Measurements from ENCODE around the gene SEMA4B.

The SEMA4B gene

DNA sequence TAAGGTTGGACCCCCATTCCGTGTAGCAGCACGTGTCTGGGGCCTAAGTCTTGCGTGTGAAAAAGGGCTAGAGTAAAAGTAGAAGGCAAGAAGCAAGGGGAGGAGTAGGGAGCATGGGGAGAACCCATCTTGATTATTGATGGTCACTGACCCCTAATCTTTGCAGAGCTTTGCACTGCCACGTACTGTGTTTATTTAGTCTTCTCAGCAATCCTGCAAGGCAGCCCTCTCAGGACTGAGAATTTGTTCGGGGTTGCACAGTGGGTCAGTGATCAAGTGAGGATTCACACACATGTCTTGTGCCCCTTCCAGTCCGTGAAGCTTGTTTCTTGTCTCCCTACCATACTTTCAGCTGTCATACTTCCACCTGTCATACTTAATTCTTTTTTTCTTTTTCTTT lies 7.2 kb downstream of the SEMA4B start:
- no peak for DNase-seq

DNA sequence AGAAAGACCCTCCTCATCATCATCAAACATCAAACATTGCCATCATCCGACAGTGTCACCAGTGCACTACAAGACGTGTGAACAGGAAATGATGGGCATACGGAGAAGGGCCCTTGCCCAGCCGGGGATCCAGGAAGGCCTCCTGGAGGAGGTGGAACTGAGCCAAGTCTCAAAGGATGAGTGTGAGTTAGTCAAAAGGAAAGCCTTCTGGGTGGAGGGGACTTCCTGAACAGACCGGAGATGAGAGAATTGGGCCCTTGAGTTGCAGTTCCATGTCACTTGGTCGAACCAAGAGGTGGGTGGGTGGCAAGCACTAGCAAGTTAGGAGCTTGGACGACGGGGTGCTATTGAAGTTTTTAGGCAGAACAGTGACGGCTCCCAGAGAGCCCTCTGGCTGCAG lies 8.5 kb downstream of the SEMA4B start:
- no peak for DNase-seq

DNA sequence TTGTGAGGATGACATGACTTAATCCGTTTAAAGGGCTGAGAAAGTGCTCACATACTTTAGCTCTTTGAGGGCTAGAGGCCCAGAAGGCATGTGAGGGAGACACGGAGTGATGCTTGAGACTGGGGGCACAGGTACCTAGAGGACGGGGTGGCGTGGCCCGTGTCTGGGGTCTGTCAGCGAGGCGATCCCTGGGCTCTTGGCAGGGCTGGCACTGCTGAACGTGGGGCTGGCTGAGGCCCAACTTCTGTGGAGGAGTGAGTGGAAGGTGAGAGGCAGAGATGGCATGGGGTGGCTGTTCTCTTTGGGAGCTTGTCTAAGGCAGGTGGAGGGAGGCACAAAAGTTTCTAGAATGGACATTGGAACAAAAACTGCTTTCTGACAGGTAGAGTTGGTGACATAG lies 9.5 kb downstream of the SEMA4B start:
- no peak for DNase-seq

DNA sequence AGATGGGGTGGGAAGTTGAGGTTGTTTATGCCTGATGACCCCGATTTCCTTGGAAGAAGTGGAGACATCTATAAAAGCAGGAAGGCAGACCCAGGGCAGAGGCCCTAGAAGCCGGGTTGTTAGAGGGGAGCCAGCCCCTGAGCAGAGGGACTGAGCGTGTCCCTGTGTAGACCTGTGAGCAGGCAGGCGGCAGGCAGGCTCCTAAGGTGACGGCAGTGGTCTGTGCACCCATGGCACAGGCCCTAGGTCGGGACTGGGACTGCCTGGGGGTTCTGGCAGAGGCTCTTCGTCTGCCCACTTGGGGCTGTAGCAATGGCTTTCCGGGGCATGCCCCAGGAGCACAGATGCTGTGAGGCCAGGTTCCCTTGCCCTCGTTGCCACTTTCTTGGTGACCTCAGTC lies 9.9 kb downstream of the SEMA4B start:
- DNase-seq: no peak

DNA sequence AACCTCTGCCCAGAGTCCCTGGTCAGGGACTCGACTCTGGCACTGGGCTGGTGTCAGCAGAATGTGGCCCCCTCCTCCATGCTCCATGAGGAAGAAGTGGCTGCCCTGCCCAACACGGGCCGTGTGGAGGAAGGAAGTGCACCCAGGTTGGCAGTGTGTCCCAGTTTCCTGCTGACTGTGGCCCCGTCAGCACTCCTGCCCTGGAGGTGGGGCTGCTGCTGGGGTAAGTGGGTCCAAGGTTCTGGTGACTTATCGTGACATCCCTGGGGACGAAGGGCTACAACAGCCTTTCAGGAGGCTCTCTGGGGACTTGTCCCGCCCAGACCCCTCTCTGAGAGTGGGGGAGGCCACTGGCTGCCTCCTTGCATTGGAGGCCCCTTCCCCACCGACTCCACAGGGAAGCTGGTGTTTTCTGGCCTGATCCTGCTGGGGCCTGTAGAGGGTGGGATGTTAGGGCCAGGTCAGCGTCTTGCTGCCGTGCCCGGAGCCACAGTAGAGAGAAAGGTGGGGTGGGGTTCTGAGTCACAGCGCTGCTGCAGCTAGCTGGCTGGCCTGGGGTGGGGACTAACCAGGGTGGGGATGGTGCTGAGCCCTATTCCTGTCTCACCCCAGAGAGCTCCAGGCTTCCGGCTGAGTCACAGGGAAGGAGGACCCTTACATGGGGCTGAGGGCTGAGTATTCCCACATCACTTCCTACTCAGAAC lies 10.5 kb downstream of the SEMA4B start:
- DNase-seq: no peak

DNA sequence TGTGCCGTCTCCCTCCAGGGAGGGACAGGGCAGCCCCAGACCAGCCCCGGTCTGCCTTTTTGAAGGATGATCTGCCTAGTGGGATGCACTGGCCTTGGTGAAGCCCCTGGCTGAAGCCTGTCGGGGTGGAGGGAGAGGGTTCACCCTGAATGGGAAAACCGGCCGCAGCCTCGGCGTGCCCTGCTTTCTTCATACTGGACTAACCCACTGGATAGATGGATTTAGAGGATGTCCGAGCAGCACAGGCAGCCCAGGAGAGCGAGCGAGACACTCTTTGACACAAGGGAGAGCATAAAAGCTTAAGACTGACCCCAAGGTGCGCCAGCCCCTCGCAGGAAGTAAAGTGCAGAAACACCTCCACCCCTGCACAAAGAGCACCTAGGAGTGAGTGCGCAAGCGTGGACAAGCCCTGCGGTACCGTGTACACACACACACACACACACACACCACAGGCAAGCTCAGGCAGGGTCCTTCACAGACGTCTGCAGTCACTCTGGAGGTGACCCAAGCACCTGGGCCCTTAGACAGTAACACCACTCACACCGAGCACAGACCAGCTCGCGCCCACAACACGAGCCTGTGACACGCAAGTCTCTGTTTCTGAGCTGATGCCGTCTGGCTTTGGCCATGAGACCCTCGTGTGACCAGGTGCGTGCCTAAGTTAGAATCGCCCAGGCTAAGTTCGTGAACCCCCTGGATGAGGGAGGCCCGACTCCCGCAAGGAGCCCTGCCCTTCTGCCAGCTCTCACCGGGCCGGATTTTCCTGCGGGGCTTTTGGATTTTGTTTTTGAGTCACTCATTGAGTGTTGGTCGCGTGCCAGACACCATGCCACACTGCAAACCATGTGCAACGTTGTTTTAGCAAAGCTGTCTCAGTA lies 11.3 kb downstream of the SEMA4B start:
- DNase-seq: no peak

DNA sequence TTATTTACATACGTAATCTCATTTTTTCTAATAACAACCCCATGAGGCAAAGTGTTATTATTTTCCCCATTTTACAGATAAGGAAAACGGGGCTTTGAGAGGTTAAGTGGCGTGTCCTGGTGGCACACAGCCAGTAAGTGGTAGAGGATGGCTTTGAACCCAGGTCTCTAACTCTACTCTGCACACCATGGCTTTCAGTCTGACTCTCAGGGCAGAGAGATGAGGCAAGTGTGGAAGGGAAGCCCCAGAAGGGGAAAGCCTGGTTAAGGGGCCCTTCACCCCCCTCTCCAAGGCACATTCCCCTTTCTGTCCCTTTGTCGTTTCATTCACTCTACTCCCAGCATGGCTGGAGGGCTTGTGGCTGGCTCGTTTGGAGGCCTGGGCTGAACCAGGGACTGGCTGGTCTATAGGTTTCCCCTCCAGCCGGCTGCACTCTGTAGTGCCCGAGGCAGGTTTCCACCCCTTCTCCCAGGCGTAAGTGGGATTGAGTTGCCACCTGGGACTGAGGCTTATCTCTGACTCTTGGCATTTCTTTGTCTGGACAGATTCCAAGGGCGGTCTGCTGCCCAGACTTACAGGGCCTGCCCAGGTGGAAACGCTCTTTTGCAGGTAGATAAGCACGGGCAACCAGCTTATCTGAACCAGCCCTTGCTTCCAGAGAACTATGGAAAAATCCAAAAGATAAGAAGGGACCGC lies 12.1 kb downstream of the SEMA4B start:
- no peak for DNase-seq

DNA sequence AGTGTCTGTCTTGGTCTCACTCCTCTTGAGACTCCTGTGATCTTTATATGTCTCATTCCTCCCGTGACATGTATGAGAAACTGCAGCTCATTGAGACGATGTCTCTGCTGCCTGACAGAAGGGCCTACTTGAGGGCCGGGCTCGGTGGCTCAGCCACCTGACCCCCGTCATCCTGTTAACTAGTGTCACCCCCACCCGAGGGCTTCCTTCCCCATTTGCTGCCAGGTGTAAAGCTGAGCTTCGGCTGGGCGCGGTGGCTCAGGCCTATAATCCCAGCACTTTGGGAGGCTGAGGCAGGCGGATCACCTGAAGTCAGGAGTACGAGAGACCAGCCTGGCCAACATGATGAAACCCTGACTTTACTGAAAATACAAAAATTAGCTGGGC lies 12.7 kb downstream of the SEMA4B start:
- no peak for DNase-seq

DNA sequence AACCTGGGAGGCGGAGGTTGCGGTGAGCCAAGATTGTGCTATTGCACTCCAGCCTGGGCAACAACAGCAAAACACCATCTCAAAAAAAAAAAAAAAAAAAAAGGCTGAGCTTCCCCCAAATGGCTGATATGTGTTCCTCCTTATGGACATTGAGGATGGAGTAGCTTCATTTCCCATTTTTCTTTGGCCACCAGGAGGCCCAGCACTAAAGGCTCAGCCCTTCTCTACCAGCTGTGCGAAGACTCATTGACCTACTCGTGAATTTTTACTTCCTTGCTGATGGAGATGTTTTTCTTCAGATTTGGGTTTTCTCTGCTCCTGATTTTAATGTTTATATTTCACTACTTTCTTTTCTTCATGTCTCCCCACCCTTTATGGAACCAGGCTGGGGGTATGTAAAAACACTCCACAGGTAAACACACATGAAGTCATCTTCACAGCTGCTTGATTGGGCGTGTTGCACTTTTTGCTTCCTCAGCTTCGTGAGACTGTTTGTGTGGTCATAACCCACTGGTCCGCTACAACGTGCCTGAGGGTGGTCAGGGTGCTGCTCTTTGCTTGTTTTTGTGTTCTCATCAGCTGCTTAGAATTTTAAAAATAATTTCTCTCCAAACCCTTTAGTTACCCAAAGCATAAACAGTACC lies 13.5 kb downstream of the SEMA4B start:
- DNase-seq: no peak

DNA sequence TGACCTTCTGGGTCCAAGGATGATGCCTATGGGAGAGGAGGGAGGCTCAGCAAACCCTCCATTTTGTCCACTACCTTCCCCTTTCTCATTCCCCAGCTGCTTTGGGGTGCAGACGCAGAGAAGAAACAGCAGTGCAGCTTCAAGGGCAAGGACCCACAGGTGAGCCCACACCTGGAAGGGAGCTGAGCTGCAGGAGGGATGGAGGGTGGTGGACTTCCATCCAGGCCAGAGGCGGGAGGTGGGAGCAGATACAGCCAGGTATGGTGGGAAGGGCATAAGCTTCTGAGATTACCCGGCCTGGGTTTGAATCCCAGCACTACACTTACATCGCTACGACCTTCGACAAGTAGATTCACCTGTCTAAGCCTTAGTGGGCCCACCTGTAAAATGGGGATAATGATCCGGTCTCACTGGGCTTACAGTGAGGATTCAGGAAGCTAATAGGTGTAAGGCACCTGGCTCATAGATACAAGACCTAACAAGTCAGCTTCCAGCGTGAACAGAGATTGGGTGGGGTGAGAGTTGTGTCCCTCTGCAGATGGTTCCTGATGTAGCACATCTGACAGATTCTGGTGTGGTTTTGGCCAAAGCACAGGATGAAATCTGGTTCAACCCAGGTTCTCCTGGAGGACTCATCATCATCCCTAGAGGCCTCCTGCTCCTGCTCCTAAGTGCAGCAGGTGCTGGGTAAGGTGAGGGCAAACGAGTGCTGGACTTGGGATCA lies 16.7 kb downstream of the SEMA4B start:
- no peak for DNase-seq

DNA sequence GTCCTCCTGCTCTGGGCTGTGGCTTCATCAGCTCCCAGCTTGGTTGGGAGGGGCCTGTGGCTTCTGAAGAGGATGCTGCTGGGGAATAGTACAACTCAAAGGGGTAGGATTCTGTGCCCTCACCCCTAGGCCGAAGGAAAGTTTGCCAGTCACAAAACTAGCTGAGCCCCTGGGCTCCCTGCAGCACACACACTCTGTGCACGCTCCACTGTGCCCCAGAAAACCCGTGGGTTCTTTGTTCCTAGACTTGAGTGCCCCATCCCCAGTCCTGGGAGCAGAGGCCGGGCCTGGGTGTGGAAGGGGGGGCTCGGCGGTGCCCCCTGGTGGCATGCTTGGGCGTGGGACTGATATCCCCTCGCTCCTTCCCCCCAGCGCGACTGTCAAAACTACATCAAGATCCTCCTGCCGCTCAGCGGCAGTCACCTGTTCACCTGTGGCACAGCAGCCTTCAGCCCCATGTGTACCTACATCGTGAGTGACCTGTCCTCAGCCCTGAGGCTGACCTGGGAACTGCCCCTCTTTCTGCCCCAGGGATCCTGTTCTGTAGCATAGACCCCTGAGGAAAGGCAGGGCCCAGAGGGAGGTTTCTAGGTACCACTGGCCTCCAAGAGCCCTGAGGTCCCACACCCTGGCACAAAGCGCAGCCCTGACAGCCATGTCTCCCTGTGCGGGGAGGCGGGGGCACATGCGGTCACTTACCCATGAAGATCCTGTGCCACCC lies 18.5 kb downstream of the SEMA4B start:
- peak; percentile 19 to 67 (median 56) for DNase-seq

DNA sequence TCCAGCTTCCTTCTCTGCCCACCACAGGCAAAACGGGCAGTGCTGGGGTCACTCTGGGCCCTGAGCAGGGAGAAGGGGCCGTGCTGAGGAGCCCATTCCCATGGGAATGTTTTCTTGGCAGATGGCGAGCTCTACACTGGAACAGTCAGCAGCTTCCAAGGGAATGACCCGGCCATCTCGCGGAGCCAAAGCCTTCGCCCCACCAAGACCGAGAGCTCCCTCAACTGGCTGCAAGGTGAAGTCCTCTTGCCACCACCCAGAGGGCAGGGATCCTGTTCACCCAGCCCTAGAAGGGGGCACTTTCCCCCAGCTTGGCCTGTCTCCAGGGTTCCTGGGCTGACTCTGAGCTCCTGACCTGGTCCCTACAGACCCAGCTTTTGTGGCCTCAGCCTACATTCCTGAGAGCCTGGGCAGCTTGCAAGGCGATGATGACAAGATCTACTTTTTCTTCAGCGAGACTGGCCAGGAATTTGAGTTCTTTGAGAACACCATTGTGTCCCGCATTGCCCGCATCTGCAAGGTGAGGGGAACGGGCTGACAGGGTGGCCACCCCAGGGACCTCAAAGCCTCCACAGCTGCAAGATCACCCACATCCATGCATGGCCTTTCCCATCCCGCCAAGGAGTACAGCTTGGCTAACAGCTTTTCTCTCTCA lies 20.2 kb downstream of the SEMA4B start:
- no peak for DNase-seq

DNA sequence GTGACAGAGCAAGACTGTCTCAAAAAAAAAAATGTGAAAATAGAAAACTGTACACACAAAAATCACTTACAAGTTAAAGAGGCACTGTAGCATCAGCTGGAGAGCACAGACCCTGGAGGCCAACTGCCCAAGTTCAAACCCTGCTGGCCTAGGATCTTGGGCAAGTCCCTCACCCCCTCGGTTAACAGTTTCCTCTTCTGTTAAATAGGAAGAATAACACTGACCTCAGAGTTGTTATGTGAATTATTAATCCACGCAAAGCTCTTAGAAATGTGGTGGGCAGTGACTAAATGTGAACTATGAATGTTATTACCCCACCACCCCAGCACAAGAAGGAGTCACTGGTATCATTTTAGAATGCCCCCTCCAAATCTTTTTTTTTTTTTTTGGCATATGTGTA lies 21.4 kb downstream of the SEMA4B start:
- DNase-seq: no peak

DNA sequence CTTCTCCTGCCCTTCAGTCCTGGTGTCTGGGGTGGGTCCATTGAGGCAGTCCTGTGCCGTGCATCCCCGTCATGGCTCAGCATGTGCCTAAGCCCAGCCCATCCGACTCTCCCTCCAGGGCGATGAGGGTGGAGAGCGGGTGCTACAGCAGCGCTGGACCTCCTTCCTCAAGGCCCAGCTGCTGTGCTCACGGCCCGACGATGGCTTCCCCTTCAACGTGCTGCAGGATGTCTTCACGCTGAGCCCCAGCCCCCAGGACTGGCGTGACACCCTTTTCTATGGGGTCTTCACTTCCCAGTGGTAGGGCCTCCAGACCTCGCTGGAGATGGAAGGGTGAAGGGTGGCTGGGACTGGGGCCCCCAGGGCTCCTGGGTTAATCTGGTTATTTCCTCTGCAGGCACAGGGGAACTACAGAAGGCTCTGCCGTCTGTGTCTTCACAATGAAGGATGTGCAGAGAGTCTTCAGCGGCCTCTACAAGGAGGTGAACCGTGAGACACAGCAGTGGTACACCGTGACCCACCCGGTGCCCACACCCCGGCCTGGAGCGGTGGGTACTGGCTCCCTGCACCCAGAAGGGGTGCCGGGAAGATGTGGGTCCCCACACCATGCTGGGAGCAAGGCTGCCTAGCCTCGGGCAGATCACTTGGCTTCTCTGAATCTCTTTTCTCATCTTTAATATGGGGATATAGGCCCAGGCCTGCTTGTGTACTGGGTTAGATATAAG lies 22.5 kb downstream of the SEMA4B start:
- no peak for DNase-seq

DNA sequence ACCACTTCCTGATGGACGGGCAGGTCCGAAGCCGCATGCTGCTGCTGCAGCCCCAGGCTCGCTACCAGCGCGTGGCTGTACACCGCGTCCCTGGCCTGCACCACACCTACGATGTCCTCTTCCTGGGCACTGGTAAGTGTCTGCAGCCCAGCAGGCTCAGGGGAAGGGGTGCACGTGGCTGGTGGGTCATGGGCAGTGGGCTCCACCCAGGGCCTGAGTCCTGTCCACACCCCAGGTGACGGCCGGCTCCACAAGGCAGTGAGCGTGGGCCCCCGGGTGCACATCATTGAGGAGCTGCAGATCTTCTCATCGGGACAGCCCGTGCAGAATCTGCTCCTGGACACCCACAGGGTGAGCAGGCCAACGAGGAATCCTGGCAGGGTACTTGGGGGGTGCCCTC lies 23.9 kb downstream of the SEMA4B start:
- DNase-seq: no peak

DNA sequence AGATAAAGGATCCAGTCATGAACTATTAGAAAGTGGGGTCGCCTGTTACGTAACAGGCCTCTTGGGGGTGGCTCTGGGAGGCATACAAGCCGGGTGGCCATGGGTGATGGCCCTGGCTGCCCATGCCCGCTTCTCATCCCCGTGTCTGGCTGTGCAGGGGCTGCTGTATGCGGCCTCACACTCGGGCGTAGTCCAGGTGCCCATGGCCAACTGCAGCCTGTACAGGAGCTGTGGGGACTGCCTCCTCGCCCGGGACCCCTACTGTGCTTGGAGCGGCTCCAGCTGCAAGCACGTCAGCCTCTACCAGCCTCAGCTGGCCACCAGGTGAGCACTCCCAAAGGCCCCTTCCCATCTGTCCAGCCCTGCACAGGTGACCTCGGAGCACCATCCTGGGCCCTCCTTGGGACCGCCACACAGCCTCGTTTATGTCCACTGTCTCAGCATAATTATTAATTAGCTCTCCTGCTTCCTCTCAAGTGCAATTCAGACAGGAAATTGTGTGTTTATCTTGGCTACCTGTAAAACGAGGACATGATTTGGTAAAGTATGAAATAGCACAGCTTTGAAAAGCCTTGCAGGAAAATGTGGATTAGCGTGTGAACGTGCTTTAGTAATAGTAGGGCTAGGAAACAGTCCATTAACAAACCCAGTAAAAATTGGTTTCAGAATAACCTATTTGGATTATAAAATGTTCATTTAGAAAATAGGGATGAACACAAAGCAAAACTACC lies 24.5 kb downstream of the SEMA4B start:
- no peak for DNase-seq

DNA sequence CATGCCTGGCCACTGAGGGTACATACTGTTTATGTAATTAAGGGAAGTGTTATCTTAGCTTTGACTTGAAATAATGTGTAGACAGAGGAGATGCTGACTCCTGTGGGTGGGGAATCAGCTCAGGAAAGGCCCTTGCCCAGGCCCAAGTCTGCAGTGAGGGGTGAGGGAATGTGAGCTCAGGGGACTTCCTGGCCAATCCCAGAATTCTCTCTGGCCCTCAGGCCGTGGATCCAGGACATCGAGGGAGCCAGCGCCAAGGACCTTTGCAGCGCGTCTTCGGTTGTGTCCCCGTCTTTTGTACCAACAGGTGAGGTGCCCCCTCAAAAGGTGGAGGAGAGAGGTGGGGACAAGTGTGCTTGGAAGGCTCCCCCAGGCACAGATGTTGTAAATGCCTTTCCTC lies 26.2 kb downstream of the SEMA4B start:
- DNase-seq: no peak

DNA sequence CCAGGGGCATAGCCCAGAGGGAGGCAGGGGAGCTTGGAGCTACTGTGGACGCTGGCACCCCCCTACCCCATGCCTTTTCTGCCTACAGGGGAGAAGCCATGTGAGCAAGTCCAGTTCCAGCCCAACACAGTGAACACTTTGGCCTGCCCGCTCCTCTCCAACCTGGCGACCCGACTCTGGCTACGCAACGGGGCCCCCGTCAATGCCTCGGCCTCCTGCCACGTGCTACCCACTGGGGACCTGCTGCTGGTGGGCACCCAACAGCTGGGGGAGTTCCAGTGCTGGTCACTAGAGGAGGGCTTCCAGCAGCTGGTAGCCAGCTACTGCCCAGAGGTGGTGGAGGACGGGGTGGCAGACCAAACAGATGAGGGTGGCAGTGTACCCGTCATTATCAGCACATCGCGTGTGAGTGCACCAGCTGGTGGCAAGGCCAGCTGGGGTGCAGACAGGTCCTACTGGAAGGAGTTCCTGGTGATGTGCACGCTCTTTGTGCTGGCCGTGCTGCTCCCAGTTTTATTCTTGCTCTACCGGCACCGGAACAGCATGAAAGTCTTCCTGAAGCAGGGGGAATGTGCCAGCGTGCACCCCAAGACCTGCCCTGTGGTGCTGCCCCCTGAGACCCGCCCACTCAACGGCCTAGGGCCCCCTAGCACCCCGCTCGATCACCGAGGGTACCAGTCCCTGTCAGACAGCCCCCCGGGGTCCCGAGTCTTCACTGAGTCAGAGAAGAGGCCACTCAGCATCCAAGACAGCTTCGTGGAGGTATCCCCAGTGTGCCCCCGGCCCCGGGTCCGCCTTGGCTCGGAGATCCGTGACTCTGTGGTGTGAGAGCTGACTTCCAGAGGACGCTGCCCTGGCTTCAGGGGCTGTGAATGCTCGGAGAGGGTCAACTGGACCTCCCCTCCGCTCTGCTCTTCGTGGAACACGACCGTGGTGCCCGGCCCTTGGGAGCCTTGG lies 27.0 kb downstream of the SEMA4B start:
- DNase-seq: no peak

DNA sequence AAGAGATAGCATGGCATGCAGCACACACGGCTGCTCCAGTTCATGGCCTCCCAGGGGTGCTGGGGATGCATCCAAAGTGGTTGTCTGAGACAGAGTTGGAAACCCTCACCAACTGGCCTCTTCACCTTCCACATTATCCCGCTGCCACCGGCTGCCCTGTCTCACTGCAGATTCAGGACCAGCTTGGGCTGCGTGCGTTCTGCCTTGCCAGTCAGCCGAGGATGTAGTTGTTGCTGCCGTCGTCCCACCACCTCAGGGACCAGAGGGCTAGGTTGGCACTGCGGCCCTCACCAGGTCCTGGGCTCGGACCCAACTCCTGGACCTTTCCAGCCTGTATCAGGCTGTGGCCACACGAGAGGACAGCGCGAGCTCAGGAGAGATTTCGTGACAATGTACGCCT lies 27.8 kb downstream of the SEMA4B start:
- peak in 1 of 6 experiments; percentile 7 for DNase-seq
